Measurements from ENCODE around the gene PLXNA4.
"Not testable (repeated sequence)": the region's sequence is repeated elsewhere in the genome, so short reads cannot be mapped to it uniquely, and the experiment has no call there.

The PLXNA4 gene

DNA sequence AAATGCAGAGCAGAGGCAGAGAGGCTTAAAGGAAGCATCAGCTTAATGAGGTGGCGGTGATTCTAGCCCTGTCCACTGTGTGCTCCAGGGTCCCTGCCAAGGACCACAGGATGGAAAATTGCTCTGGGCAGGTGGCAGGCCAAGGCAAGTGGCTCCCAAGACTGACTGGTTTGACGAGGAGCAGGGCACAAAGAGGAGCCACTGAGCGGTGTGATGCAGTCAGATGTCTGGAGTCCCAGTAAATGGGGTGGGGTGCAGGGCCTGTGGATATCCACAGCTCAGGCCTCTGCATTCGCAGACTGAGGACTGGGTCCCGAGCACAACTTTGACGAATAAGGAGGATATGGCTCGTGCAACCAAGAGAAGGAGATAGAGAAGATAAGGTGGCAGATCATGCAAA is 385.6 kb downstream of the PLXNA4 start:
- intact Hi-C loops (cut with DNase I), result no loop called here
- DNase-seq, result no peak

DNA sequence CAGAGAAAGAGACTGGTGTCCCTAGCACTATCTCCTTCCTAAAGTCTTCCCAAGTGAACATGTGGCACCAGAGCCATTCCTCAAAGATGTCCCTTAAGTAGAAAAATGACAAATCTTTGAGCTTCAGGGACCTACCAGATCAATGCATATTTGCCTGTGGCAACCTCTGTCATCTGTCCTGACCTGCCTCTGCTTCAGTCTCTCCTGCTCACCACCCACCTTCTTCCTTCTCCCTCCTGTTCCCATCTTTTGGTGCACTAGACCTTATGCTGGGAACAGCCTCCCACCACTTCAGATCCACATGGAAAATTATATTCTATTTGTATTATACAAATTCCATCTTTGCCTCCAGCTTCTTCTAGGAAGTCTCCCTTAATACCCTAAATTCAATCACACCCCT is 386.4 kb downstream of the PLXNA4 start:
- intact Hi-C loops (cut with DNase I), result no loop called here
- DNase-seq, result peak in 10 of 42 donors; percentile 18 to 71 (median 42)

DNA sequence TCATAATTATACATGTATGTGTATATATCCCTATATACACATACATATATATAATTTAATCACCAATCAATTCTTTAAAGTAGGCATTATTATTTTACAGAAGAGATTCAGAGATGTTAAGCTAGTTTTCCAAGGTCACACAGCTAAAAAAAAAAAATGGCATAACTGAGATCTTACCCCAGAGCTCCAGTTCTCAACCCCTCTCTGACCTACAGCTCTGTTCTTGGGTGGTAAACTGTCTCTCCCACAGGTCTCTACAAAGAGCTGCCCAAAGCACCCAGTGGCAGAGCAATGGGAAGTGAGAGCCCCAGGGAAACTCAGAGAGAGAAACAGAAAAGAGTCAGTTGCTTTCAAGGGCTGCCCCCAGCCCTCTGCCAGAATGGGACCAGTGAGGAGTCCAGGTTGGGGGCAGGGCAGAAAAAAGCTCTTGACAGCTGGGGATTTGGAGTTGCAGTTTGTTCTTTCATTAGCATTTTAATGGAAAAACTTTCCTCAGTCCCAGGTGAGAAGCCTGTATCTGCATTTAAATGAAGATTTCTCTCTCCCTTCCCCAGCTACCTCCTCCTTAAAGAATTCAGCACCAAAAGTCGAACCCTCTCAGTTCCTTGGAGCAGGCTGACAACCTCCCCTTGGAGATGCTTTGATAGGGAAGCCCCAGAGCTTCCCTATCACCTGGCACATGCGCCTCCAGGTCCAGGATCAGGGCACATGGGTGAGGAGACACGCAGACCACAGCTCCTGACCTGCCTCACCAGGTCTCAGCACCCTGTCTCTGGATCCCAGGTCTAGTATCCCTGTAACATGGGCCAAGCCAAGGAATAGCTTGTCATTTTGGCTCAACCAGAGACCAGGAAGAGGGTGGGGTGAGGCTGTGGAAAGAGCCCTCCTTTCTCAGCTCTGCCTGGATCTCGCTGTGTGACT is 388.1 kb downstream of the PLXNA4 start:
- intact Hi-C loops (cut with DNase I), result no loop called here
- no peak for DNase-seq

DNA sequence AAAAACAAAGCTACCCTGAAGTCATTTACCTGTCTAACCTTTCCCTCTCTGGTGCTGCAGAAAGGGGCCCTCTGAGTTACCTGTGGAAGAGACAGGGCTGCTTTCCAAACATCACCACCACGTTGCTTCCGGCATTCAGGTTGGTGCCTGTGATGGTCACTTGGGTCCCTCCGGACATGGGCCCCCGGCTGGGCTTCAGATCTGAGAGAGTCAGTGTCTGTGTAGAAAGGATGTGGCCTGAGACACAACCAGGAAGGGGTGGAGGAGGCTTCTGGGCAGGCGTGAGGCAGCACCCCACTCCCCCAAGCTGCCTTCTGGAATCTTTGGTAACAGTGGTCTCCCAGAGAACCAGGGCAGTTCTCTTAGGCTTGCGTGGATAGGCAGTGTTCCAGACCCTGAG is 388.9 kb downstream of the PLXNA4 start:
- DNase-seq, result no peak

DNA sequence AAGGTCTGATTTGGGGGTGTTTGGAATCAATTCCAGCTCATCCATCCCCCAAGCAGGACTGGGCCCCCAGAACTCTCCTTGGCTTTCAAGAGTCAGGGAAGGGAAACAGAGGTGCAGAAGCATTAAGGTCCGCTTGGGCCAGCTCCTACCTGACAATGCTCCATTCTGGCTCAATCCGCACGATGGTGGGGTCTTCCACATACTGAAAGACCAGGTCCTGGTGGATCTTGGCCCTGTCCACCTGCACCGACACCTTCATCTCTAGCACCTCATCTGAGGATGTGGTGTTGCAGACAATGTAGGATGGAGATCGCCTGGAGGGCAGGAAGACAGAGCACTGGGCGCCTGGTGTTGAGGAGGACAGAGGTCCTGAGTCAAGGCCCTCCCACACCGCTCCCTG is 391.1 kb downstream of the PLXNA4 start:
- no peak for DNase-seq
- intact Hi-C loops (cut with DNase I), result no loop called here

More for the DNA sequence above, 388.9 kb downstream of the PLXNA4 start:
- intact Hi-C loops (cut with DNase I), result no loop called here

DNA sequence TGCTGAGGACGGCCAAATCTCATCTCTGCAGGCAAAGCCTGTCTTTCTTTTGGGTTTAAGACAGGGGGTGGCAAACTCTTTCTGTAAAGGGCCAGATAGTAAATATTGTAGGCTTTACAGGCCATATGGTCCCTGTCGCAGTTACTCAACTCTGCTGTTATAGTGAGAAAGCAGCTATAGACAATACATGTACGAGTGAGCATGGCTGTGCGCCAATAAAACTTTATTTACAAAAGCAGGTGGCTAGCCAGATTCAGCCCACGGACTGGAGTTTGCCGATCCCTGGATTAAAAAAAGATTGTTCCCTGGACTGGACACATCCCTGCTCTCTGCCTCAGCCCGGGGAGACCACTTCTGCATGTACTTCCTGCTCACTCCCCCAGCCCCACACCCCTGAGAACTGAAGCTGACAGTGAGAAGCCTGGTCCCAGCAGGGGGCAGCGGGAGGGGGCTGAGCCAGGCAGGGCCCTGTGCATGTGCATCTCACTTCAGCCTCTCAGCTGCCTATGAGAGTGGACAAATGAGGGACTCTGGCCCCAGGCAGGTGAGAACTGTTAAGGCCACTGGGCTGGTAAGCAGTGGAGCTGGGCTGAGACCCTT is 392.4 kb downstream of the PLXNA4 start:
- intact Hi-C loops (cut with DNase I), result no loop called here
- DNase-seq, result no peak

DNA sequence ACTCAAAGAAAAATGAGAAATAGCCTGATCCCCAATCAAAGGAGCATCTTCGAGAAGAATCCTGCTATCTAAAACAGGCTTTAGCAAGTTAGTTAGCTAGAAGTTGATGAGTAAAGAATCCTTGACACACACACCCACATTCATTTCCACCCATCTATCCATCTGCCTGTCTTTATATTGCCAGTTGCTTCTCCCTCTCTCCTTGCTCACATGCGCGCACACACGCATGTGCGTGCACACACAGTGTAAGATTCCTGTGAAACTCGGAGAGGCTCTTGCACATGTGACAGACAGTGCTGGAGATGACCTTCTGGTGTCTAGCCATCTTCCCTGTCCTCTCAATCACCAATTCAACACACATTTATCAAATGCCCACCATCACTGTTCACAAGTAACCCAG is 393.3 kb downstream of the PLXNA4 start:
- peak in 6 of 42 donors; percentile 18 to 54 (median 36) for DNase-seq
- intact Hi-C loops (cut with DNase I), result no loop called here

DNA sequence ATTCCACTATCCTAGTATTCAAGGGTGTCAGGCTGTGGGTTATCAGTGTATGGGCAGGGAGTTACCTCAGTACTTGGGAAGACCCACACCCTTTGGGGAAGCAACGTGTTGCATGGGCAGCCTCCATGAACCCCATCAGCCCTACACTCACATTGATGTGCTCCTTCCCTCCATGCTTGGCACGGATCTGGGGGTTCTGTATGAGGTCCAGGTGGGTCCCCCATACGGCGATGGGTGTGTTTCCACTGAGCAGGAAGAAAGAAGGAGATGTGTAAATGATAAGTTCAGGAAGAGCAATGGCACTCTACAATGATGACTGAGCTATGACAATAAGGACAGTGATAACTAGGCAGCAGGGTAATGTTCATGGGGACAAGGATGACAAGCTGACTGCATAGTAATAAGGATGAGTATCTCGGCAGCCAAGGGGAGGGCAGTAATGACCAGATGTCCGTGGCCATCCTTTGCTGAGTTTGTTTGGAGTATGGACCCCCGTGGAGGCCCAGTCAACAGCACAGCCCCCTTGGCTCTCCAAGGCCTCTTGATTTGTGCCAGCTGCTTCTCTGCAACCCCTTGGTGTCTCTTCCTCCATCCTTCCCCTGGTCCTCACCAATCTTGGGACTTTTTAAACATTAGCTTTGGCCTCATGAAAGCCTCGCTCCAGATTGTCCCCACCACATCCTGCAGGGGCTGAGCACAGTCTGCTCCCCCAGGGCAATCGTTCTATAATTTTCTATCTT is 394.2 kb downstream of the PLXNA4 start:
- DNase-seq, result no peak
- intact Hi-C loops (cut with DNase I), result no loop called here

DNA sequence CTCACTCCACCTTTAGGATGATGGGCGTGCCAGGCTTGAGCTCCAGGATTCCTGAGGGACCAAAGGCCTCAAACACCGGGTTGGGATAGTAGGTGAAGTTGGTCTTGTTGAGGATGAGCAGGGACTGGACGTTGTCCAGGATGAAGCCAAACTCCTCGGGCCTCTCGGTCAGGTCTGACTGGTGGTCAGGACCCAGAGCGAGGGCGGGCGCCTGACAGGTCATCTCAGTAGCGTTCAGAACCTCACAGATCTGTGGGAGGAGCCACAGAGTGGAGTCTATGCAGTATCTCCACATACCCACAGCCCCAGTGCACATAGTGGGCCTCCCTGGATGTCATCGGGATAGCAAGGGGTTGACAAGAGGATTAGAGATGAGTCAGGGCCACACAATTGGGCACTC is 394.9 kb downstream of the PLXNA4 start:
- no peak for DNase-seq
- intact Hi-C loops (cut with DNase I), result no loop called here

DNA sequence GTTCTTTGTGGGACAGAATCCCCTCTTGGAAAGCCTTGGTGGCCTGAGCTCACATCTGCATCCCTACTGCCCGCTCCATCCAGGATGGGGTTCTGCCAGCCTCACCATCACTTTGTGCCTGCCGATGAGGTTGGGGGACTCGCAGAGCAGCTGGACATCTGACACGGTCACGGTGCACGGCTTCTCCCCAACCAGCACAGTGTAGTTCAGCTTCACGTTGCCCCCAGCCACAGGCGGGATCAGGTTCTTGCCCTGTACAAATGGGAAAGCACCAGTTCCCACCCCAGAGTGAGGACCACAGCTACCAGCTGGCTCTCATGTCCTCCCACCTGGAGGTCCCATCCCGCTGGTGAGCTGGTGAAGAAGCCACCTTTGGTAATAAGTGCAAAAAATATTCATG is 395.8 kb downstream of the PLXNA4 start:
- no peak for DNase-seq
- intact Hi-C loops (cut with DNase I), result no loop called here

DNA sequence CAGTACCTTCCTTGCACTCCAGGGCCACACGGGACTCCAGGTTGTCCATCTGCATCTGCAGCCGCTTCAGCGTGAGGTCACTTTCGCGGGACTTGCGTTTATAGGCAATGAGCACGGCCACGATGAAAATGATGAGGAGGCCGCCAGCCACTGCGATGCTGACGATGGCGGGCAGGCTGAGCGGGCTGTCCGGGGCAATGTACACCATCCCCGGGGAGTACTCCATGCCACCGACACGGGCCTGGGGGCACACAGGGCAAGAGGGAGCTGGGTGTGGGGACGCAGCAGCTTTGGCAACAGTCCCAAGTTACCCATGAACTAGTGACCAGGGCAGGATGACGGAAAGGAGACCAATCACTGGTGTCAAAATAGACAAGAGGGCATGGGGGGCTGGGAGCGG is 396.6 kb downstream of the PLXNA4 start:
- no peak for DNase-seq
- intact Hi-C loops (cut with DNase I), result no loop called here

DNA sequence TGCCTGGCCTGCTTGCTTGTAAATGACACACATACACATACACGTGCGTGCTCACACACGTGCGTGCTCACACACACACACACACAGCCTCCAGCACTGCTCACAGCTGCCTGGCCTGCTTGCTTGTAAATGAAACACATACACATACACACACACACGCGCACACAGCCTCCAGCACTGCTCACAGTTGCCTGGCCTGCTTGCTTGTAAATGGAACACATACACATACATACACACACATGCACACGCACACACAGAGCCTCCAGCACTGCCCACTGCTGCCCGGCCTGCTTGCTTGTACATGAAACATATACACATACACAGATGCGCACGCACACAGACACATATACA is 397.2 kb downstream of the PLXNA4 start:
- intact Hi-C loops (cut with DNase I), result no loop called here
- DNase-seq, result no peak

DNA sequence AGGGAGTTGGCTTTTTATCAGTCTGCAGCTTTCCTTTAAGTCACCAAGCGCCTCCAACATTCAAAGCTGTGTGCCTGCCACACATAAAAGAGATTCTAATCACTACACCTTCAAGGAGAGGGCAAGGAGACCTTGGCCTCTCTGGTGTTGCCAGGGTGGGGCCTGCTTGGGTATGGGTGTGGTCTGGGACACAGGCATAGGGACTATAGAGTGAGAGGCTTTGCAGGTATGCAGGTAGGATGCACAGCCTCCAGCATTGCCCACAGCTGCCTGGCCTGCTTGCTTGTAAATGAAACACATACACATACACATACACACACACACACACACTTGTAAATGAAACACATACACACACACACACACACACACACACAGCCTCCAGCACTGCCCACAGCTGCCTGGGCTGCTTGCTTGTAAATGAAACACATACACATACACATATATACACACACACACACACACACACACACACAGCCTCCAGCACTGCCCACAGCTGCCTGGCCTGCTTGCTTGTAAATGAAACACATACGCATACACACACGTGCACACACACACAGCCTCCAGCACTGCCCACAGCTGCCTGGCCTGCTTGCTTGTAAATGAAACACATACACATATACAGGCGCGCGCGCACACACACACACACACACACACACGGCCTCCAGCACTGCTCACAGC is 397.7 kb downstream of the PLXNA4 start:
- intact Hi-C loops (cut with DNase I); DNase-seq: not testable (repeated sequence)

DNA sequence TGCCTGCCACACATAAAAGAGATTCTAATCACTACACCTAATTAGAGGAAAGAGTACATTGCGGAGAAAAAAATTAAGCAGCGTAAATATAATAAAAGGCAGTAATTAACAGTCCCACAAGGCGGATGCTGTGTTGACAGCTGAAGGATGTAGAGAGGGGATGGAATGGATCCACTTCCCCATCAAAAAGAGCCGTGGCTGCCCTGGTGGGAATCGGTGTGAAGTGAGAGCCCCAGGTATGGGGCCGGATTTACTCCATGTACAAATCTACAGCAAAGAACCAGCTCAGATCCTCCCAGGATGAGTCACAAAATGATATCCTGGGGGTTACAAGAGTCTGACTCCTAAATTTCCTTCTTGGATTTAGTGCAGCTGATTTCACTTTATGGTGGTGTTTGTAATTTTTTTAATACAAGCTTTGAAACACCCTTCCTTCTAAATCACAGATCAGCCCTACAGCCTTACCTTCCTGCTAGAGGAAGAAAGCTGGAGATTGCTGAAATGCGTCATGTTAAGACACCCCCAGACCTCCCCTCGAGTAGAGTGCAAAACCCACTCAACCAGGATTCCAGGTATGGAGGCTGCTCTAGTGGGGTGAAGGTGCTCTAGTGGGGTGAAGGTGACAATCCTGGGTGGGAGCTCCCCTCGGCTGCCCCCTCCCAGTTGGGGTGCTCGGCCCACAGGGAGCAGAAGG is 398.4 kb downstream of the PLXNA4 start:
- DNase-seq, result peak in 10 of 42 donors; percentile 15 to 69 (median 37)
- intact Hi-C loops (cut with DNase I), result no loop called here

DNA sequence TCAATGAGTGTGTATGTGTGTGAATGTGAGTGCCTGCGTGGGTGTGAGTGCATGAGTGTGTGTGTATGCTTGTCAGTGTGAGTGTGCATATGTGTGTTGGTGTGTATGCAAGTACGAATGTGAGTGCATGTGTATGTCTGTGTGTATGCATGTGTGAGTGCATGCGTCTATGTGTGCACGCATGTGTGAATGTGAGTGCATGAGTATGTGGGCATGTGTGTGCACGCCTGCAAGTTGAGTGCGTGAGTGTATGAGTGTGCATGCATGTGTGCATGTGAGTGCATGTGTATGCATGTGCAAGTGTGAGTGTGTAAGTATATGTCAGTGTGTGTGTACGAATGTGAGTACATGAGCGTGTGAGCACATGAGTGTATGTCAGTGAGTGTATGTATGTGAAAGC is 399.6 kb downstream of the PLXNA4 start:
- DNase-seq, result no peak
- intact Hi-C loops (cut with DNase I), result no loop called here

DNA sequence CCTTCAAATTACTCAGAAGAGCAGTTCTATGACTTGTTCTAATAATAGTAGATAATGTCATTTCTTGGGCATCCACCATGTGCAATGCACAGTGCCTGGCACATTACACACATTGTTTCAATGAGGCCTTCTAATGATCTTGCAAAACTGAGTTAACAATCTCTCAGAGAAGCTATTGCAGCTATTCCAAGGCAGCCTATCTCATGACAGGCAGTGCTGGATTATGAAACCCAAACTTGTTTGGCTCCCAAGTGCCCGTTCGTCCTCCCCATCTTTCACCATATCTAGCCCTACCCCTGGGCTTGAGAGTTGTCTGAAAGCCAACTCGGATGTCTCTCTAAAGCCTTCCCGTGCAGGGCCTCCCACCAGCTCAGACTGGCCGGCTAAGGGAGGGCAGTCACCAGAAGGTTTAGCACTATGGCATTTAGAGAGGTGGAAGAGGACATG is 405.1 kb downstream of the PLXNA4 start:
- DNase-seq, result no peak
- intact Hi-C loops (cut with DNase I), result no loop called here

DNA sequence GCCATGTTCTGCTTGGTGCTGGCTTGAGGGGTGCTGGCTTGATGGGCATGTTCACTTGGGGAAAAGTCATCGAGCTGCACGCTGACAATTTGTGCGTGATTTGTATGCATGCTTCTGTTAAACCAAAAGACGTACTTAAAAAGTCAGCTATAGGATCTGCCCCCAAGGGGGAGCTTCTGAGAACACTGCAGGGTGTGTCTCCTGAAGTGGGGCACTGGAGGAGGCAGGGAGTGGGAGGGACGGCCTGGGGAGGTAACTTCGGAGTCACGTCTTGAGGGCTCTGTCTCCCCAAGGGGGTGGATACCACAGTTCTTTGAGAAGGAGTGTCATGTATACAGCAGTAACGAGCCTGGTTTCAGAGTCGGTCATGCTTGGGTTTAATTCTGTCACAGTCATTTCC is 406.5 kb downstream of the PLXNA4 start:
- DNase-seq, result peak in 41 of 42 donors; percentile 24 to 91 (median 66)
- intact Hi-C loops (cut with DNase I), result no loop called here

DNA sequence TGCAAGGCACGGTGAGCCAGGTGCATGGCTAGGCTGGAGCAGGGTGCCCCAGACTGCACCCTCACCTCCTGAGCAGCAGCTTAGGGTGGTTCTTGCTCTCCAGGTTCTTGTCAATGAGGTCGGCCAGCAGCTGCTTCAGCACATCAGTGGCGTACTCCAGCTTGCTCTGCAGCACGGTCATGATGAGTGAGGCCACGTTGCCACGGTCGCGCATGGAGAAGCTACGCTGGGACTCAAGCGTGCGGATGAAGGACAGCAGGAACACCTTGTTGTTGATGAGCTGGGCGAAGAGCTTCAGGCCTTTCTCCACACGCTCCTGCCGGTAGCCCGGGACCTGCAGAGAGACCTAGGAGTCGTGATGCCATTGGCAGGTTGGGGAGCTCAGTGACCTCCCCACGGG is 408.0 kb downstream of the PLXNA4 start:
- no peak for DNase-seq
- intact Hi-C loops (cut with DNase I), result no loop called here

DNA sequence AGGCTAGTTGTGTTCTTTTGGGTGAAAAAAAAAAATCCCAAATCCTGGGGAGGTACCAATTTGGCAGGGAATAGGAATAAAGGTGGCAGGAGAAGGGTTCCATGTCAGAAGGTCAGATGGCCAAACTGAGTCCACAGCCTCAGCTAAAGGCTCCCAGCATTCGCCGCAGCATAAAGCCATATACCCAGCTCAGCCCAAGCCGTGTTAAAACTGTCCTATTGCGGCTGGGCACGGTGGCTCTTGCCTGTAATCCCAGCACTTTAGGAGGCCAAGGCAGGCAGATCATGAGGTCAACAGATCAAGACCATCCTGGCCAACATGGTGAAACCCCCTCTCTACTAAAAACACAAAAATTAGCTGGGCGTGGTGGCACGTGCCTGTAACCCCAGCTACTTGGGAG is 410.6 kb downstream of the PLXNA4 start:
- intact Hi-C loops (cut with DNase I); DNase-seq: not testable (repeated sequence)
